HEK293 (cell line): ENCODE results near the gene PRXL2C.

Experiments
- FEZF1 ChIP-seq: fragments of 450-650 bp; formaldehyde crosslinking; IDR thresholded peaks from 2 replicates; pipeline ENCODE4 v1.5.1; 2016; ENCODE audit warnings: missing biosample characterization, missing genetic modification characterization
- KLF16 ChIP-seq: fragments of 450-650 bp; formaldehyde crosslinking; IDR thresholded peaks from 2 replicates; pipeline ENCODE4 v1.5.1; 2017; ENCODE audit warnings: missing biosample characterization, missing genetic modification characterization
- MYNN ChIP-seq: fragments of 450-650 bp; formaldehyde crosslinking; IDR thresholded peaks from 2 replicates; pipeline ENCODE4 v1.5.1; 2016; ENCODE audit warnings: missing biosample characterization, missing genetic modification characterization, borderline replicate concordance
- SP3 ChIP-seq: fragments of 450-650 bp; formaldehyde crosslinking; IDR thresholded peaks from 2 replicates; pipeline ENCODE4 v1.5.1; 2016; ENCODE audit warnings: missing biosample characterization, missing genetic modification characterization
- SP7 ChIP-seq: fragments of 450-650 bp; formaldehyde crosslinking; IDR thresholded peaks from 2 replicates; pipeline ENCODE4 v1.5.1; 2016; ENCODE audit warnings: missing biosample characterization, missing genetic modification characterization
- TCF7L2 ChIP-seq: IDR thresholded peaks from 2 replicates; pipeline ENCODE4 v1.6.1; 2011; ENCODE audit warnings: low read depth, mild to moderate bottlenecking, inconsistent platforms, low read length, moderate library complexity, borderline replicate concordance
- YY1 ChIP-seq: fragments of 450-650 bp; formaldehyde crosslinking; IDR thresholded peaks from 2 replicates; pipeline ENCODE4 v1.5.1; 2018; ENCODE audit warnings: missing biosample characterization, missing genetic modification characterization
- YY2 ChIP-seq: fragments of 450-650 bp; formaldehyde crosslinking; IDR thresholded peaks from 2 replicates; pipeline ENCODE4 v1.5.1; 2016; ENCODE audit warnings: missing biosample characterization, missing genetic modification characterization
- ZBTB7A ChIP-seq: fragments of 450-650 bp; formaldehyde crosslinking; IDR thresholded peaks from 2 replicates; pipeline ENCODE4 v1.5.1; 2016; ENCODE audit warnings: low read depth, missing biosample characterization, missing genetic modification characterization
- ZFHX2 ChIP-seq: fragments of 450-650 bp; formaldehyde crosslinking; conservative IDR thresholded peaks from 2 replicates; pipeline ENCODE4 v1.5.1; 2016; ENCODE audit warnings: missing biosample characterization, missing genetic modification characterization
- ZNF112 ChIP-seq: fragments of 450-650 bp; formaldehyde crosslinking; IDR thresholded peaks from 2 replicates; pipeline ENCODE4 v1.5.0; 2017; ENCODE audit warnings: missing biosample characterization, missing genetic modification characterization
- ZNF184 ChIP-seq: fragments of 450-650 bp; IDR thresholded peaks from 2 replicates; pipeline ENCODE4 v1.5.1; 2018; ENCODE audit warnings: missing biosample characterization, mild to moderate bottlenecking, missing genetic modification characterization
- ZNF223 ChIP-seq: fragments of 450-650 bp; formaldehyde crosslinking; IDR thresholded peaks from 2 replicates; pipeline ENCODE4 v1.5.1; 2016; ENCODE audit warnings: missing biosample characterization, missing genetic modification characterization
- ZNF239 ChIP-seq: fragments of 450-650 bp; formaldehyde crosslinking; IDR thresholded peaks from 2 replicates; pipeline ENCODE4 v1.5.1; 2016; ENCODE audit warnings: missing biosample characterization, missing genetic modification characterization
- ZNF24 ChIP-seq: fragments of 450-650 bp; formaldehyde crosslinking; IDR thresholded peaks from 2 replicates; pipeline ENCODE4 v1.5.1; 2016; ENCODE audit warnings: missing biosample characterization, missing genetic modification characterization
- ZNF341 ChIP-seq: fragments of 450-650 bp; formaldehyde crosslinking; IDR thresholded peaks from 2 replicates; pipeline ENCODE4; 2016; ENCODE audit warnings: low read depth, missing biosample characterization, missing genetic modification characterization
- ZNF423 ChIP-seq: fragments of 450-650 bp; formaldehyde crosslinking; IDR thresholded peaks from 2 replicates; pipeline ENCODE4 v1.5.1; 2016; ENCODE audit warnings: missing biosample characterization, missing genetic modification characterization
- ZNF560 ChIP-seq: fragments of 450-650 bp; formaldehyde crosslinking; IDR thresholded peaks from 2 replicates; pipeline ENCODE4 v1.5.1; 2017; ENCODE audit warnings: missing biosample characterization, missing genetic modification characterization, borderline replicate concordance
- ZNF629 ChIP-seq: fragments of 450-650 bp; formaldehyde crosslinking; IDR thresholded peaks from 2 replicates; pipeline ENCODE4 v1.5.1; 2017; ENCODE audit warnings: missing biosample characterization, missing genetic modification characterization
- ZNF664 ChIP-seq: fragments of 450-650 bp; formaldehyde crosslinking; IDR thresholded peaks from 2 replicates; pipeline ENCODE4 v1.5.1; 2016; ENCODE audit warnings: missing biosample characterization, missing genetic modification characterization
- ZNF677 ChIP-seq: fragments of 450-650 bp; IDR thresholded peaks from 2 replicates; pipeline ENCODE4 v1.5.0; 2018; ENCODE audit warnings: missing biosample characterization, mild to moderate bottlenecking, missing genetic modification characterization, moderate library complexity
- ZNF792 ChIP-seq: fragments of 450-650 bp; formaldehyde crosslinking; IDR thresholded peaks from 2 replicates; pipeline ENCODE4 v1.5.1; 2016; ENCODE audit warnings: missing biosample characterization, missing genetic modification characterization
- ZSCAN16 ChIP-seq: fragments of 450-650 bp; formaldehyde crosslinking; IDR thresholded peaks from 2 replicates; pipeline ENCODE4 v1.5.1; 2016; ENCODE audit warnings: missing biosample characterization, missing genetic modification characterization
- TF ChIP-seq, protein P1 (sequence below): fragments of 450-650 bp; formaldehyde crosslinking; IDR thresholded peaks from 2 replicates; pipeline ENCODE4 v1.5.1; 2016; ENCODE audit warnings: missing biosample characterization, missing genetic modification characterization
- TF ChIP-seq, protein P2 (sequence below): fragments of 450-650 bp; formaldehyde crosslinking; IDR thresholded peaks from 2 replicates; pipeline ENCODE4 v1.5.1; 2016; ENCODE audit warnings: missing biosample characterization, missing genetic modification characterization, low read depth
- TF ChIP-seq, protein P3 (sequence below): fragments of 450-650 bp; formaldehyde crosslinking; IDR thresholded peaks from 2 replicates; pipeline ENCODE4 v1.5.1; 2016; ENCODE audit warnings: missing biosample characterization, missing genetic modification characterization
- TF ChIP-seq, protein P4 (sequence below): fragments of 450-650 bp; formaldehyde crosslinking; IDR thresholded peaks from 2 replicates; pipeline ENCODE4; 2016; ENCODE audit warnings: missing biosample characterization, missing genetic modification characterization
- TF ChIP-seq, protein P5 (sequence below): fragments of 450-650 bp; formaldehyde crosslinking; IDR thresholded peaks from 2 replicates; pipeline ENCODE4 v1.5.1; 2016; ENCODE audit warnings: missing biosample characterization, missing genetic modification characterization
- TF ChIP-seq, protein P6 (sequence below): fragments of 450-650 bp; formaldehyde crosslinking; IDR thresholded peaks from 2 replicates; pipeline ENCODE4 v1.5.1; 2016; ENCODE audit warnings: missing biosample characterization, missing genetic modification characterization

The PRXL2C gene

DNA sequence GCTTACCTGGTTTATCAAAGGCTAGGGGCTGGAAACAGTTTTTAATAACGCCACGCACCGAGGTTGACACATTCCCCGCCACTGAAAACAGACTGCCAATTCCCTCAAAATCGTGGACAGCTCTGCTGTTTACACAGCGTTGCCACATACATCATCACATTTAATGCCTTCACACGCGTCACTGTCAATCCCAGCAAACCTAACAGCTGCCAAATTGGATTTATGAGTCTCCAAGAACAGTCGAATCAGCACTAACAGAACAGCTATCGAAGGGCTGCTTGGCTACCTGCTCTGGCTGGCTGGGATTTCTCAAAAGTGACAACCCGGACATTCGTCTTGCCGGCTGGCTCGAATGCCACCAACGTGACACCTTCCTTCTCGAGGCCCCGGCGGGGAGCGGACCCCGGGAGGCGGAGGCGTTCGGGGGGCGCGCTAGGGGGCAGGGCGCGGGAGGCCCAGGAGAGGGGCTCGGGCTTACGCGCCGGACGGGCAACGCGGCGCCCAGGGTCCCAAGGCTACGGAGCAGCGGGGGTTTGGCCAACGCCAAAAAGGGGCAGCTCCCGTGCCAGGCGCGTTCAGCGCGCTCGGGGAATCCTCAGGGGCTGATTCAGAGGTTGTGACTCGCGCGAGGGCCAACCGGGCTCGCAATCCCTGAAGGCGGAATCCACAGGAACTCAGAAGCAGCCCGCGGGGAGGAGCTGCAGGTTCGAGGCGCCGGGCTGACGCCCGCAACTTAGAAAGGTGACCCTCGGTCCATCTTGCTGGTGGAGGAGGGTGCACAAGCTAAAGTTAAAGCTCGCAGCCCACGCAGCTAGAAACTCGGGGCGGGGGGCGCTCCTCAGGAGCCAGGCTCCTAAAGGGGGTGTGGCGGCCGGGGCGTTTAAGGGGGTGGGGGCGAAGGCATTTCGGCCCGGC lies 36.7 kb downstream of the PRXL2C start (continued):
- TF ChIP-seq, protein P1, sequence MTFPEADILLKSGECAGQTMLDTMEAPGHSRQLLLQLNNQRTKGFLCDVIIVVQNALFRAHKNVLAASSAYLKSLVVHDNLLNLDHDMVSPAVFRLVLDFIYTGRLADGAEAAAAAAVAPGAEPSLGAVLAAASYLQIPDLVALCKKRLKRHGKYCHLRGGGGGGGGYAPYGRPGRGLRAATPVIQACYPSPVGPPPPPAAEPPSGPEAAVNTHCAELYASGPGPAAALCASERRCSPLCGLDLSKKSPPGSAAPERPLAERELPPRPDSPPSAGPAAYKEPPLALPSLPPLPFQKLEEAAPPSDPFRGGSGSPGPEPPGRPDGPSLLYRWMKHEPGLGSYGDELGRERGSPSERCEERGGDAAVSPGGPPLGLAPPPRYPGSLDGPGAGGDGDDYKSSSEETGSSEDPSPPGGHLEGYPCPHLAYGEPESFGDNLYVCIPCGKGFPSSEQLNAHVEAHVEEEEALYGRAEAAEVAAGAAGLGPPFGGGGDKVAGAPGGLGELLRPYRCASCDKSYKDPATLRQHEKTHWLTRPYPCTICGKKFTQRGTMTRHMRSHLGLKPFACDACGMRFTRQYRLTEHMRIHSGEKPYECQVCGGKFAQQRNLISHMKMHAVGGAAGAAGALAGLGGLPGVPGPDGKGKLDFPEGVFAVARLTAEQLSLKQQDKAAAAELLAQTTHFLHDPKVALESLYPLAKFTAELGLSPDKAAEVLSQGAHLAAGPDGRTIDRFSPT (tag by site-specific recombination): peak; percentile 74
- peak; percentile 85 for TF ChIP-seq SP7 (tag by site-specific recombination)
- TF ChIP-seq ZNF560 (tag by site-specific recombination): no peak
- TF ChIP-seq ZNF184 (tag by site-specific recombination): no peak
- TF ChIP-seq, protein P2, sequence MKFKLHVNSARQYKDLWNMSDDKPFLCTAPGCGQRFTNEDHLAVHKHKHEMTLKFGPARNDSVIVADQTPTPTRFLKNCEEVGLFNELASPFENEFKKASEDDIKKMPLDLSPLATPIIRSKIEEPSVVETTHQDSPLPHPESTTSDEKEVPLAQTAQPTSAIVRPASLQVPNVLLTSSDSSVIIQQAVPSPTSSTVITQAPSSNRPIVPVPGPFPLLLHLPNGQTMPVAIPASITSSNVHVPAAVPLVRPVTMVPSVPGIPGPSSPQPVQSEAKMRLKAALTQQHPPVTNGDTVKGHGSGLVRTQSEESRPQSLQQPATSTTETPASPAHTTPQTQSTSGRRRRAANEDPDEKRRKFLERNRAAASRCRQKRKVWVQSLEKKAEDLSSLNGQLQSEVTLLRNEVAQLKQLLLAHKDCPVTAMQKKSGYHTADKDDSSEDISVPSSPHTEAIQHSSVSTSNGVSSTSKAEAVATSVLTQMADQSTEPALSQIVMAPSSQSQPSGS (tag by site-specific recombination): 0 out of 2 replicates have a peak, but pooled peaks have one; percentile 35
- peak; percentile 90 for TF ChIP-seq ZNF629
- TF ChIP-seq KLF16 (tag by site-specific recombination): 0 out of 2 replicates have a peak, but pooled peaks have one; percentile 37
- TF ChIP-seq, protein P3, sequence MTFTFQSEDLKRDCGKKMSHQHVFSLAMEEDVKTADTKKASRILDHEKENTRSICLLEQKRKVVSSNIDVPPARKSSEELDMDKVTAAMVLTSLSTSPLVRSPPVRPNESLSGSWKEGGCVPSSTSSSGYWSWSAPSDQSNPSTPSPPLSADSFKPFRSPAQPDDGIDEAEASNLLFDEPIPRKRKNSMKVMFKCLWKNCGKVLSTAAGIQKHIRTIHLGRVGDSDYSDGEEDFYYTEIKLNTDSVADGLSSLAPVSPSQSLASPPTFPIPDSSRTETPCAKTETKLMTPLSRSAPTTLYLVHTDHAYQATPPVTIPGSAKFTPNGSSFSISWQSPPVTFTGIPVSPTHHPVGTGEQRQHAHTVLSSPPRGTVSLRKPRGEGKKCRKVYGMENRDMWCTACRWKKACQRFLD (tag by site-specific recombination): no peak
- no peak for TF ChIP-seq ZNF677
- 0 out of 2 replicates have a peak, but pooled peaks have one; percentile 8 for TF ChIP-seq ZNF792
- TF ChIP-seq, protein P4, sequence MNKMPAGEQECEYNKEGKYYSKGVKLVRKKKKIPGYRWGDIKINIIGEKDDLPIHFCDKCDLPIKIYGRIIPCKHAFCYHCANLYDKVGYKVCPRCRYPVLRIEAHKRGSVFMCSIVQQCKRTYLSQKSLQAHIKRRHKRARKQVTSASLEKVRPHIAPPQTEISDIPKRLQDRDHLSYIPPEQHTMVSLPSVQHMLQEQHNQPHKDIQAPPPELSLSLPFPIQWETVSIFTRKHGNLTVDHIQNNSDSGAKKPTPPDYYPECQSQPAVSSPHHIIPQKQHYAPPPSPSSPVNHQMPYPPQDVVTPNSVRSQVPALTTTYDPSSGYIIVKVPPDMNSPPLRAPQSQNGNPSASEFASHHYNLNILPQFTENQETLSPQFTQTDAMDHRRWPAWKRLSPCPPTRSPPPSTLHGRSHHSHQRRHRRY (tag by site-specific recombination): no peak
- TF ChIP-seq, protein P5, sequence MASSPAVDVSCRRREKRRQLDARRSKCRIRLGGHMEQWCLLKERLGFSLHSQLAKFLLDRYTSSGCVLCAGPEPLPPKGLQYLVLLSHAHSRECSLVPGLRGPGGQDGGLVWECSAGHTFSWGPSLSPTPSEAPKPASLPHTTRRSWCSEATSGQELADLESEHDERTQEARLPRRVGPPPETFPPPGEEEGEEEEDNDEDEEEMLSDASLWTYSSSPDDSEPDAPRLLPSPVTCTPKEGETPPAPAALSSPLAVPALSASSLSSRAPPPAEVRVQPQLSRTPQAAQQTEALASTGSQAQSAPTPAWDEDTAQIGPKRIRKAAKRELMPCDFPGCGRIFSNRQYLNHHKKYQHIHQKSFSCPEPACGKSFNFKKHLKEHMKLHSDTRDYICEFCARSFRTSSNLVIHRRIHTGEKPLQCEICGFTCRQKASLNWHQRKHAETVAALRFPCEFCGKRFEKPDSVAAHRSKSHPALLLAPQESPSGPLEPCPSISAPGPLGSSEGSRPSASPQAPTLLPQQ (tag by site-specific recombination): no peak; the same call in 1 of the 2 replicates
- TF ChIP-seq ZNF239 (tag by site-specific recombination): no peak
- TF ChIP-seq ZNF341 (tag by site-specific recombination): peak; percentile 39; the same call in 1 of the 2 replicates
- peak; percentile 75 for TF ChIP-seq FEZF1
- no peak for TF ChIP-seq ZNF112 (tag by site-specific recombination)
- TF ChIP-seq TCF7L2: peak; percentile 14; the same call in 1 of the 2 replicates
- no peak for TF ChIP-seq ZNF223 (tag by site-specific recombination)
- no peak for TF ChIP-seq ZBTB7A
- TF ChIP-seq ZSCAN16 (tag by site-specific recombination): no peak
- peak; percentile 50; the same call in 1 of the 2 replicates for TF ChIP-seq ZNF24 (tag by site-specific recombination)
- no peak for TF ChIP-seq YY1 (tag by site-specific recombination)
- TF ChIP-seq ZFHX2 (tag by site-specific recombination): peak; percentile 22; the same call in 1 of the 2 replicates
- no peak for TF ChIP-seq YY2 (tag by site-specific recombination)
- peak; percentile 68 for TF ChIP-seq ZNF423 (tag by site-specific recombination)
- no peak for TF ChIP-seq MYNN (tag by site-specific recombination)
- TF ChIP-seq SP3: no peak
- TF ChIP-seq, protein P6, sequence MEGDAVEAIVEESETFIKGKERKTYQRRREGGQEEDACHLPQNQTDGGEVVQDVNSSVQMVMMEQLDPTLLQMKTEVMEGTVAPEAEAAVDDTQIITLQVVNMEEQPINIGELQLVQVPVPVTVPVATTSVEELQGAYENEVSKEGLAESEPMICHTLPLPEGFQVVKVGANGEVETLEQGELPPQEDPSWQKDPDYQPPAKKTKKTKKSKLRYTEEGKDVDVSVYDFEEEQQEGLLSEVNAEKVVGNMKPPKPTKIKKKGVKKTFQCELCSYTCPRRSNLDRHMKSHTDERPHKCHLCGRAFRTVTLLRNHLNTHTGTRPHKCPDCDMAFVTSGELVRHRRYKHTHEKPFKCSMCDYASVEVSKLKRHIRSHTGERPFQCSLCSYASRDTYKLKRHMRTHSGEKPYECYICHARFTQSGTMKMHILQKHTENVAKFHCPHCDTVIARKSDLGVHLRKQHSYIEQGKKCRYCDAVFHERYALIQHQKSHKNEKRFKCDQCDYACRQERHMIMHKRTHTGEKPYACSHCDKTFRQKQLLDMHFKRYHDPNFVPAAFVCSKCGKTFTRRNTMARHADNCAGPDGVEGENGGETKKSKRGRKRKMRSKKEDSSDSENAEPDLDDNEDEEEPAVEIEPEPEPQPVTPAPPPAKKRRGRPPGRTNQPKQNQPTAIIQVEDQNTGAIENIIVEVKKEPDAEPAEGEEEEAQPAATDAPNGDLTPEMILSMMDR (tag by site-specific recombination): peak; percentile 35; the same call in 1 of the 2 replicates
- no peak for TF ChIP-seq ZNF664
